Endothelial cell of umbilical vein (primary cell): Measurements from ENCODE around the gene SPAG16. TPM values are rescaled to one million over a fixed set of nuclear protein-coding genes. Genes with fewer than 3 reads are reported as not detected.

ENCODE experiments used
- BruUV-seq: library from RNA; stranded (reverse); fragments of 400-500 nt; replicated peaks from 2 replicates; lab custom pipeline; 2021; lab: Mats Ljungman, UMichigan
- CTCF ChIA-PET: fragments of 300-600, 350-600 bp; sonication (Branson Sonifier 250); formaldehyde crosslinking; loops from one replicate; lab custom pipeline; 2021; ENCODE audit warnings: antibody characterized with exemption, inconsistent platforms; lab: Charles Lee
- POLR2A ChIA-PET: fragments of 300-600, 350-600 bp; sonication (Branson Sonifier 250); formaldehyde crosslinking; loops from one replicate; lab custom pipeline; 2021; ENCODE audit warnings: antibody characterized with exemption, inconsistent platforms; lab: Charles Lee
- DNase-seq: peaks from one replicate; pipeline ENCODE4 v3.0.0-alpha.2; 2011; ENCODE audit warnings: low read depth, low spot score
- FAIRE-seq: peaks from 2 replicates; lab custom pipeline; 2011; peaks lifted over from hg19 to GRCh38; lab: Jason Lieb, UNC
- H2AFZ ChIP-seq: 2 replicates; pipeline ENCODE4 v1.6.0; 2012; ENCODE audit warnings: low read depth, low read length, control low read depth, inconsistent platforms
- H3K27ac ChIP-seq: 2 replicates; pipeline ENCODE4 v1.5.1; 2011; ENCODE audit warnings: low read depth, mild to moderate bottlenecking, control low read depth, low read length, moderate library complexity; ENCODE audit not compliant: insufficient read depth
- H3K27me3 ChIP-seq, 2 experiments: 2 replicates each; pipeline versions ENCODE4 v1.6.0 to v1.6.1; 2011; ENCODE audit warnings: low read length in 2 of 2, mixed read lengths in 1 of 2; ENCODE audit not compliant: control insufficient read depth in 2 of 2, insufficient read depth in 2 of 2
- H3K36me3 ChIP-seq, 2 experiments: 2 replicates in 1 of 2; 3 replicates in 1 of 2; pipeline ENCODE4 v1.5.1; 2011; ENCODE audit warnings: low read length in 2 of 2, mild to moderate bottlenecking in 1 of 2, moderate library complexity in 1 of 2; ENCODE audit not compliant: control insufficient read depth in 2 of 2, insufficient read depth in 2 of 2; ENCODE audit errors: extremely low read depth in 1 of 2
- H3K4me1 ChIP-seq: 3 replicates; pipeline ENCODE4 v1.5.1; 2011; ENCODE audit warnings: mild to moderate bottlenecking, low read length; ENCODE audit not compliant: control insufficient read depth, insufficient read depth; ENCODE audit errors: extremely low read depth
- H3K4me2 ChIP-seq: 2 replicates; pipeline ENCODE4 v1.6.1; 2011; ENCODE audit warnings: low read length, control low read depth, mixed read lengths; ENCODE audit not compliant: insufficient read depth
- H3K4me3 ChIP-seq, 3 experiments: fragments of 200-600 bp in 1 of 3; sonication (generic), shearing (Covaris generic) in 1 of 3; replicated peaks in 1 of 3; 2 replicates each; pipeline ENCODE4 v1.5.1; 2011 to 2016; ENCODE audit warnings: control low read depth in 3 of 3, low read length in 3 of 3, mild to moderate bottlenecking in 2 of 3, inconsistent platforms in 1 of 3, low read depth in 1 of 3, moderate library complexity in 1 of 3; ENCODE audit not compliant: insufficient read depth in 1 of 3
- H3K79me2 ChIP-seq: 2 replicates; pipeline ENCODE4 v1.6.0; 2012; ENCODE audit warnings: low read length, inconsistent platforms; ENCODE audit not compliant: control insufficient read depth, insufficient read depth
- H3K9ac ChIP-seq: replicated peaks from 2 replicates; pipeline ENCODE3; 2011; ENCODE audit warnings: low read length, control low read depth; ENCODE audit not compliant: insufficient read depth; ENCODE audit errors: extremely low read depth
- H3K9me1 ChIP-seq: replicated peaks from 3 replicates; pipeline ENCODE4 v1.6.0; 2011; ENCODE audit warnings: mild to moderate bottlenecking, low read length; ENCODE audit not compliant: control insufficient read depth, insufficient read depth; ENCODE audit errors: extremely low read depth
- H3K9me3 ChIP-seq: replicated peaks from 2 replicates; pipeline ENCODE4 v1.5.1; 2012; ENCODE audit warnings: low read length, inconsistent platforms; ENCODE audit not compliant: control insufficient read depth, insufficient read depth
- H4K20me1 ChIP-seq: replicated peaks from 2 replicates; pipeline ENCODE3; 2011; ENCODE audit warnings: mild to moderate bottlenecking, low read length; ENCODE audit not compliant: control insufficient read depth, insufficient read depth; ENCODE audit errors: extremely low read depth
- EZH2 ChIP-seq: IDR thresholded peaks from 2 replicates; pipeline ENCODE4 v1.6.1; 2012; ENCODE audit warnings: borderline replicate concordance, low read depth, mild to moderate bottlenecking, moderate library complexity, low read length, inconsistent platforms; ENCODE audit not compliant: severe bottlenecking
- FOS ChIP-seq: IDR thresholded peaks from 2 replicates; pipeline ENCODE4 v1.6.1; 2011; ENCODE audit warnings: mild to moderate bottlenecking, low read length, moderate library complexity, borderline replicate concordance; ENCODE audit not compliant: insufficient read depth
- GATA2 ChIP-seq: IDR thresholded peaks from 2 replicates; pipeline ENCODE4 v1.7.0; 2011; ENCODE audit warnings: low read depth, mild to moderate bottlenecking, moderate library complexity, mixed read lengths, low read length; ENCODE audit not compliant: insufficient read length, insufficient read depth
- MYC ChIP-seq: IDR thresholded peaks from one replicate; pipeline ENCODE4 v1.6.1; 2011; ENCODE audit warnings: mild to moderate bottlenecking, low read depth, low read length
- POLR2A ChIP-seq: IDR thresholded peaks from 2 replicates; pipeline ENCODE4 v1.6.1; 2012; ENCODE audit warnings: low read depth, mild to moderate bottlenecking, control low read depth, low read length
- POLR2AphosphoS5 ChIP-seq: IDR thresholded peaks from 2 replicates; pipeline ENCODE4 v1.6.1; 2012; ENCODE audit warnings: low read depth, mild to moderate bottlenecking, control low read depth, low read length, moderate library complexity; ENCODE audit not compliant: insufficient read depth
- dilution Hi-C: fragments of 300-500 bp; cut with MboI; formaldehyde crosslinking; loops from one replicate; pipeline ENCODE4 v1.15.0; 2019; ENCODE audit warnings: low sequenced_read_pairs; ENCODE audit not compliant: extremely low pct_ligation_motif_present
- intact Hi-C: fragments of 100-400 bp; cut with micrococcal nuclease; formaldehyde crosslinking; loops from one replicate; pipeline ENCODE4 v1.10.0; 2022
- polyA plus RNA-seq, 4 experiments: library from polyadenylated mRNA; depleted of rRNA in 3 of 4; stranded (reverse) in 3 of 4; unstranded in 1 of 4; fragments of >200 nt; gene quantifications; 2 replicates each; pipeline versions ENCODE4 v1.2.1 to v1.2.3, GENCODE V29; 2011 to 2012; ENCODE audit warnings: missing spikeins in 1 of 4
- total RNA-seq: library from RNA; stranded (reverse); gene quantifications from 2 replicates; pipeline ENCODE4 v1.2.3, GENCODE V29; 2021
- TF ChIP-seq, protein P1 (sequence below): IDR thresholded peaks from 2 replicates; pipeline ENCODE4 v1.6.1; 2011; ENCODE audit not compliant: insufficient read depth, insufficient read length
- TF ChIP-seq, protein P2 (sequence below), 2 donors: IDR thresholded peaks; 1 replicate in 1 of 2; 2 replicates in 1 of 2; pipeline ENCODE4 v1.5.1; 2011; ENCODE audit warnings: low read length in 2 of 2, mild to moderate bottlenecking in 2 of 2, moderate library complexity in 2 of 2, control low read depth in 1 of 2, inconsistent platforms in 1 of 2, low read depth in 1 of 2; ENCODE audit not compliant: insufficient read depth in 1 of 2; ENCODE audit errors: extremely low read depth in 1 of 2

SPAG16 gene
- total and polyA plus RNA-seq, 2 donors (not counting 3 experiments of a cell fraction or from before 2014, with no cell fraction given): 4.0 to 7.7 TPM

DNA sequence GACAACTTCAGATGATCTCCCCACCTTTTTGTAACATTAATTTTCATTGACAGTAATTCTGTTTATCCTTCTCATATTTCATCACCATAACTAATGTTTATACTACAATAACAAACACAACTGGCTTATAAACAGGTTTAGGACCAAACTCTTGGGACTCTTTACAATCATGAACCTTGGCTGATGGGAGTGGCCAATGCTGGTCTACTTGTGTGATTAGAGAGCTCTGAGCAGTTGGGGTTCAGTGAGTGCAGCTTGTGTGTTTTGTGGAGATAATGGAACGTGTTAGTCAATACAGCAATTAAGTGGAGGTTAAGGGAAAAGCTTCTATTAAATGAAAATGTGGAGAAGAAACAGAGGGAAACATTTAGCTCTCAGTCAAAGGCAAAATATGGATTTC is 207.1 kb downstream of the SPAG16 start:
- Histone ChIP-seq H3K4me2 (no peak overlapping the region), H4K20me1 (no peaks in the 10 kb centered on the region), H3K9me3 (no peaks in the 10 kb centered on the region), H3K79me2 (no peaks in the 10 kb centered on the region), H3K9me1 (no peaks in the 10 kb centered on the region), H3K27me3 (no peaks in the 10 kb centered on the region), H3K4me1 (no peaks in the 10 kb centered on the region), H3K9ac (no peak overlapping the region), H3K36me3 (no peaks in the 10 kb centered on the region), H2AFZ (no peak overlapping the region), H3K4me3 (no peak overlapping the region), H3K27ac (no peak overlapping the region)
- no peak for FAIRE-seq
- intact Hi-C loops: no loop called here
- DNase-seq: no peak
- no TSS peak for BruUV-seq
- CTCF ChIA-PET: no interaction called here
- dilution Hi-C loops: no loop called here
- POLR2A ChIA-PET: no interaction called here
- TF ChIP-seq, protein P1, sequence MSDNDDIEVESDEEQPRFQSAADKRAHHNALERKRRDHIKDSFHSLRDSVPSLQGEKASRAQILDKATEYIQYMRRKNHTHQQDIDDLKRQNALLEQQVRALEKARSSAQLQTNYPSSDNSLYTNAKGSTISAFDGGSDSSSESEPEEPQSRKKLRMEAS: no peak
- TF ChIP-seq POLR2A: no peak
- no peak for TF ChIP-seq GATA2
- no peak for TF ChIP-seq MYC
- no peak for TF ChIP-seq FOS
- TF ChIP-seq, protein P2, sequence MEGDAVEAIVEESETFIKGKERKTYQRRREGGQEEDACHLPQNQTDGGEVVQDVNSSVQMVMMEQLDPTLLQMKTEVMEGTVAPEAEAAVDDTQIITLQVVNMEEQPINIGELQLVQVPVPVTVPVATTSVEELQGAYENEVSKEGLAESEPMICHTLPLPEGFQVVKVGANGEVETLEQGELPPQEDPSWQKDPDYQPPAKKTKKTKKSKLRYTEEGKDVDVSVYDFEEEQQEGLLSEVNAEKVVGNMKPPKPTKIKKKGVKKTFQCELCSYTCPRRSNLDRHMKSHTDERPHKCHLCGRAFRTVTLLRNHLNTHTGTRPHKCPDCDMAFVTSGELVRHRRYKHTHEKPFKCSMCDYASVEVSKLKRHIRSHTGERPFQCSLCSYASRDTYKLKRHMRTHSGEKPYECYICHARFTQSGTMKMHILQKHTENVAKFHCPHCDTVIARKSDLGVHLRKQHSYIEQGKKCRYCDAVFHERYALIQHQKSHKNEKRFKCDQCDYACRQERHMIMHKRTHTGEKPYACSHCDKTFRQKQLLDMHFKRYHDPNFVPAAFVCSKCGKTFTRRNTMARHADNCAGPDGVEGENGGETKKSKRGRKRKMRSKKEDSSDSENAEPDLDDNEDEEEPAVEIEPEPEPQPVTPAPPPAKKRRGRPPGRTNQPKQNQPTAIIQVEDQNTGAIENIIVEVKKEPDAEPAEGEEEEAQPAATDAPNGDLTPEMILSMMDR (IDR thresholded peaks at IDR 0.05; ENCODE audit: extremely low read depth in 1 of 2, insufficient read depth in 1 of 2, low read depth in 1 of 2, low read length in 2 of 2): no peak
- TF ChIP-seq POLR2AphosphoS5: no peak
- no peak for TF ChIP-seq EZH2
